Spleen (tissue), 11 donors: ENCODE data around the gene RASSF6. TPM values are rescaled to one million over a fixed set of nuclear protein-coding genes. Genes with fewer than 3 reads are reported as not detected.

ENCODE experiments used
- DNase-seq: peaks from one replicate; pipeline ENCODE4 v3.0.0-alpha.2; 2020
- H3K27ac ChIP-seq, 8 donors: fragments of 200-600 bp; sonication (generic) in 7 of 8; 1 replicate in 4 of 8; 2 replicates in 4 of 8; pipeline versions ENCODE4 v1.5.0 to v1.8.0; 2016 to 2021; ENCODE audit warnings: inconsistent platforms in 4 of 8, mild to moderate bottlenecking in 4 of 8, moderate library complexity in 1 of 8
- H3K27me3 ChIP-seq, 7 donors: fragments of 200-600 bp; sonication (generic) in 6 of 7; replicated peaks in 1 of 7; 1 replicate in 4 of 7; 2 replicates in 3 of 7; pipeline versions ENCODE4 v1.5.0 to v1.8.0; 2016 to 2021; ENCODE audit warnings: inconsistent platforms in 3 of 7, mild to moderate bottlenecking in 1 of 7
- H3K36me3 ChIP-seq, 6 donors: fragments of 200-600 bp; sonication (generic) in 5 of 6; 1 replicate in 4 of 6; 2 replicates in 2 of 6; pipeline versions ENCODE4 v1.5.0 to v1.8.0; 2016 to 2021; ENCODE audit warnings: inconsistent platforms in 2 of 6
- H3K4me1 ChIP-seq, 6 donors: fragments of 200-600 bp; sonication (generic) in 5 of 6; 1 replicate in 3 of 6; 2 replicates in 3 of 6; pipeline versions ENCODE4 v1.5.0 to v1.8.0; 2016 to 2021; ENCODE audit warnings: inconsistent platforms in 3 of 6
- H3K4me3 ChIP-seq, 8 donors: fragments of 200-600 bp; sonication (generic) in 7 of 8; 1 replicate in 4 of 8; 2 replicates in 4 of 8; pipeline versions ENCODE4 v1.5.0 to v1.8.0; 2016 to 2021; ENCODE audit warnings: inconsistent platforms in 4 of 8, mild to moderate bottlenecking in 4 of 8, moderate library complexity in 2 of 8
- H3K9me3 ChIP-seq, 8 donors: fragments of 200-600 bp; sonication (generic) in 7 of 8; 1 replicate in 4 of 8; 2 replicates in 4 of 8; pipeline versions ENCODE4 v1.5.0 to v1.8.0; 2016 to 2021; ENCODE audit warnings: inconsistent platforms in 4 of 8
- POLR2A ChIP-seq, 3 donors: fragments of 450-650 bp; IDR thresholded peaks; one replicate each; pipeline ENCODE4 v1.5.1; 2017; ENCODE audit warnings: antibody characterized with exemption in 3 of 3, mild to moderate bottlenecking in 1 of 3
- POLR2AphosphoS5 ChIP-seq, 3 donors: sonication (generic); formaldehyde crosslinking; IDR thresholded peaks; one replicate each; pipeline ENCODE4 v1.5.1; 2017; ENCODE audit warnings: antibody characterized with exemption in 3 of 3
- WGBS, 5 donors: extraction: QIAGEN DNeasy Blood & Tissue Kit in 3 of 5; methylation state at CpG; one replicate each; pipeline versions ENCODE4 v1.1.5 to v1.1.7; 2013 to 2018; 5-methylcytosine and 5-hydroxymethylcytosine counted together
- intact Hi-C: fragments of 100-400 bp; cut with DNase I; formaldehyde crosslinking; loops from one replicate; pipeline ENCODE4 v1.15.0; 2023; ENCODE audit warnings: low total_unique reads
- polyA plus RNA-seq, 3 donors: library from polyadenylated mRNA; stranded (reverse); fragments of 200-250 nt; gene quantifications; one replicate each; pipeline ENCODE4 v1.2.1, GENCODE V29; 2013
- total RNA-seq, 7 donors: library from RNA; depleted of rRNA in 3 of 7; stranded (reverse); fragments of >200 nt in 3 of 7; fragmentation: NEBNext Ultra II Directional in 4 of 7; extraction: Animal tissue kit (Norgen Biotek cat#: 25700) in 4 of 7; gene quantifications; one replicate each; pipeline versions ENCODE4 v1.1.0 to v1.2.1, GENCODE V29; 2016 to 2021
- TF ChIP-seq, protein P1 (sequence below), 11 experiments: fragments of 200-600 bp in 7 of 11; fragments of 450-650 bp in 4 of 11; sonication (generic) in 4 of 11; IDR thresholded peaks in 8 of 11; conservative IDR thresholded peaks in 3 of 11; 1 replicate in 7 of 11; 2 replicates in 4 of 11; pipeline versions ENCODE4 v1.4.0 to v1.8.0; 2016 to 2021; ENCODE audit warnings: antibody characterized with exemption in 11 of 11, inconsistent platforms in 4 of 11, mild to moderate bottlenecking in 1 of 11
- donor health status: healthy with polysubstance abuse.
- donor health status: DM: no; HTN: no; CAD: no; lungs with moderate emphysema.
- donor health status: DM: no; HTN: no; CAD: no.
- donor health status: Bipolar disorder and iron deficiency.
- donor health status: healthy.
- donor health status: DM: no; HTN: no; CAD: no.
- donor health status: DM: yes; HTN: yes; CAD: no.

Gene RASSF6
- total and polyA plus RNA-seq, 10 donors = 0.09 to 1.3 (median 0.29) TPM

DNA sequence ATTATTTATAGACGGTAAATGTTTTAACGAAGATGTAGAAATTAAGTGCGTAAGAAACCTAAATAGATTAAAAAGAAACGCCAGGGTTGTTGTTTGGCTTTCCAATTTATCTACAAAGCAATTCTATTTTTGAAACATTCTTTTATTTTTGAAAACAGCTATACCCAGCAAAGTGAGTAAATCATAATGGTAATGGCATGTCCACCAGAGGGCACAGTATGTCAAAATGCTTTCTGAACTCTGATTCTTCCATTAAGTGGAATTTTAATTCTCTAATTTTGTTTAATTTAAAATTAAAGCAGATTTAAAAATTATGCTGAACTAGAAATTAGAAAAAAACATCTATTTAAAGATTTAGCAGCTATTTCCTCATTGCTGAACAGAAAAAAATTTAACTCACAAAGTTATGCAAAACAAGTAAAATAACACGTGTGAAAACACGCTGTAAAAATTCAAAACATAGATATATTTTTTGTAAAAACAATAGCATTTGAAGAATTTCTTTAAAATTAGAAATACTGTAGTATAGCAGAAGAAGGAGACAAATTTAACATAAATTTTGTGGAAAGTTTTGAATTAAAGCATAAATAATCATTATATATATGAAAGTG lies 26.5 kb downstream of the RASSF6 start:
- Histone ChIP-seq H3K4me1 (peaks cover 0 to 16% (median 2%) of the 10 kb centered on the region in 6 donors), H3K9me3 (peaks cover 0 to 5% (median 0%) of the 10 kb centered on the region in 8 donors), H3K27me3 (no peaks in the 10 kb centered on the region), H3K27ac (no peak overlapping the region), H3K36me3 (no peaks in the 10 kb centered on the region), H3K4me3 (no peak overlapping the region)
- no peak for TF ChIP-seq POLR2A (IDR thresholded peaks at IDR 0.05)
- TF ChIP-seq POLR2AphosphoS5 (IDR thresholded peaks at IDR 0.05) = no peak
- TF ChIP-seq, protein P1, sequence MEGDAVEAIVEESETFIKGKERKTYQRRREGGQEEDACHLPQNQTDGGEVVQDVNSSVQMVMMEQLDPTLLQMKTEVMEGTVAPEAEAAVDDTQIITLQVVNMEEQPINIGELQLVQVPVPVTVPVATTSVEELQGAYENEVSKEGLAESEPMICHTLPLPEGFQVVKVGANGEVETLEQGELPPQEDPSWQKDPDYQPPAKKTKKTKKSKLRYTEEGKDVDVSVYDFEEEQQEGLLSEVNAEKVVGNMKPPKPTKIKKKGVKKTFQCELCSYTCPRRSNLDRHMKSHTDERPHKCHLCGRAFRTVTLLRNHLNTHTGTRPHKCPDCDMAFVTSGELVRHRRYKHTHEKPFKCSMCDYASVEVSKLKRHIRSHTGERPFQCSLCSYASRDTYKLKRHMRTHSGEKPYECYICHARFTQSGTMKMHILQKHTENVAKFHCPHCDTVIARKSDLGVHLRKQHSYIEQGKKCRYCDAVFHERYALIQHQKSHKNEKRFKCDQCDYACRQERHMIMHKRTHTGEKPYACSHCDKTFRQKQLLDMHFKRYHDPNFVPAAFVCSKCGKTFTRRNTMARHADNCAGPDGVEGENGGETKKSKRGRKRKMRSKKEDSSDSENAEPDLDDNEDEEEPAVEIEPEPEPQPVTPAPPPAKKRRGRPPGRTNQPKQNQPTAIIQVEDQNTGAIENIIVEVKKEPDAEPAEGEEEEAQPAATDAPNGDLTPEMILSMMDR (IDR thresholded peaks at IDR 0.05 in 8 of 11, conservative IDR thresholded peaks at IDR 0.05 in 3 of 11) = peak in 5 of 11 experiments; percentile 9 to 39 (median 23)
- no peak for DNase-seq
- 80 to 86% (median 81%) methylated on average over 6 of the region's 6 CpGs for WGBS, 5 donors
- intact Hi-C loops = no loop called here

DNA sequence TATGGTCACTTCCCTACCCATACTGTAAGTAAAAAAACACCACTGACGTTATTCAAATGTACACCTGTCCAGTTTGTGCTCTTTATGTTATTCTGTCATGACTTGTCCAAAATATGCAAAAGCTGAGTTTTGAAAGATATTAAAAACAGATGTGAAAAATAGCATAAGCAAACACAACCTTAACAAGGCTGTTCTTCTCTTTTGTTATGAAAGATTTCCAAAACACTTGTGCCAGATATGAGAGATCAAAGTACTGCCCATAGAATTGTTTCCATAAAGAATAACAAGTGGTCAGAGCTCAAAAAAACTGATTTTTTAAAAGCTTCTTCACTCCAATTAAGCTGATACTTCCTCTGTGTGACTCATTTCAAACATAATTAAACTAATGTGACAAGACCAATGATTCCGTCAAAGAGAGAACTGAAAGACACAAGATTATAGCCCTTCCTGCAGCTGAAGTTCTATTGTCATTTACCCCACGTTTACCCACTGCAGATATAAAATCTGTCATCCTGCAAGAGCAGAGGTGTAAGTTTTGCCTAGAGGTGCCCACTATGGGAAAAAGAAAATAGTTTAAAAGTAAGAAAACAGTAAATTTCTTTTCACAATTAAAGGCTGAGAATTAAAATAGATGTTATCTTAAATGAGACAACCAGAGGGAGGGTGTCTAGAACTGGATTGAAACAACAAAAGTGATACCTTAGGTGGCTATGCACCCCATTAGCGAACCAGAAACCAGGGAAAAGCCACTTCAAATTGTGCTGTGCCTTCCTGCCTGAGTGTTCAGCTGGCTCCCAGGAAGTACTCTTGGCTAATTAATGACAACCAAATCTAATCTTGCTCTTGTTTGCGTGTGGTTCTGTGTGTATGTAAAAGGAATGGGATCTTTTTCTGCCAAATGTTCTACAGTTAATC lies 30.1 kb downstream of the RASSF6 start:
- no peaks in the 10 kb centered on the region for H3K36me3 ChIP-seq
- 27 to 43% (median 41%) methylated on average over 5 of the region's 5 CpGs for WGBS, 5 donors
- intact Hi-C loops = no loop called here
- peak overlapping the region in 2 of 8 donors; percentile 31 to 63 for H3K27ac ChIP-seq
- H3K4me3 ChIP-seq = no peak overlapping the region
- no peak for DNase-seq
- no peaks in the 10 kb centered on the region for H3K27me3 ChIP-seq
- peaks cover 0 to 16% (median 2%) of the 10 kb centered on the region in 6 donors for H3K4me1 ChIP-seq
- H3K9me3 ChIP-seq = no peaks in the 10 kb centered on the region
- TF ChIP-seq, protein P1 (IDR thresholded peaks at IDR 0.05 in 8 of 11, conservative IDR thresholded peaks at IDR 0.05 in 3 of 11) = no peak
- TF ChIP-seq POLR2AphosphoS5 (IDR thresholded peaks at IDR 0.05) = no peak
- no peak for TF ChIP-seq POLR2A (IDR thresholded peaks at IDR 0.05)

DNA sequence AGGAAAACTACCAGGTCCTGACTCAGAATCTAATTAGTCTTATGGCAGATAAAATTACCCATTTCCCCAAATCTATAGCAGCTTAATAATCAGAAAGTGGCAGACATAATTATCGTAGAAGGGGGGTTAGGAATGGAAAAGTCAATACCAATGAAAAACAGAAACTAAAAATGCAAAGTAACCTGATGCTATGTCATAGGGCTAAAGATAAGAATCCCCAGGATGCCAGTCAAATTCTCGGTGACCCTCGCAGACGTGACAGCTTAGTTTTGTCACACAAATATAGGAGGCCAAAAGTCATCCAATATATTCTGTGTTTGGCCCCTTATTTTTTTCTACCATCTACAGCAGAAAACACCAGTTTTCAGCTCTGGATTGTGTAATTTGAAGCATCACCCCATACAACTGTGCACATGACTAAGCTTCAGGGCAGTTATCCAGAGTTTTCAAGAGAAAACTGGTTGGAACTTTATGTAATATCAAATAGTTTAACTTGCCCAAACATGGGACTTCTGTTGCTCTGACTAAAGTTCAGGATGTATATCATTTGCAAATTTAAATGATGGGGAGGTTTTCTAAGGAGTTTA lies 30.9 kb downstream of the RASSF6 start:
- Histone ChIP-seq H3K4me1 (peaks cover 0 to 16% (median 2%) of the 10 kb centered on the region in 6 donors), H3K9me3 (no peaks in the 10 kb centered on the region), H3K27me3 (no peaks in the 10 kb centered on the region), H3K27ac (peak overlapping the region in 2 of 8 donors; percentile 31 to 35), H3K36me3 (no peaks in the 10 kb centered on the region), H3K4me3 (no peak overlapping the region)
- WGBS, 5 donors = 64 to 76% (median 72%) methylated on average over 4 of the region's 4 CpGs
- intact Hi-C loops = no loop called here
- DNase-seq = no peak
- TF ChIP-seq, protein P1 (IDR thresholded peaks at IDR 0.05 in 8 of 11, conservative IDR thresholded peaks at IDR 0.05 in 3 of 11) = no peak
- no peak for TF ChIP-seq POLR2A (IDR thresholded peaks at IDR 0.05)
- no peak for TF ChIP-seq POLR2AphosphoS5 (IDR thresholded peaks at IDR 0.05)
